ENCODE measurements around the gene RPL37A.

Gene RPL37A

DNA sequence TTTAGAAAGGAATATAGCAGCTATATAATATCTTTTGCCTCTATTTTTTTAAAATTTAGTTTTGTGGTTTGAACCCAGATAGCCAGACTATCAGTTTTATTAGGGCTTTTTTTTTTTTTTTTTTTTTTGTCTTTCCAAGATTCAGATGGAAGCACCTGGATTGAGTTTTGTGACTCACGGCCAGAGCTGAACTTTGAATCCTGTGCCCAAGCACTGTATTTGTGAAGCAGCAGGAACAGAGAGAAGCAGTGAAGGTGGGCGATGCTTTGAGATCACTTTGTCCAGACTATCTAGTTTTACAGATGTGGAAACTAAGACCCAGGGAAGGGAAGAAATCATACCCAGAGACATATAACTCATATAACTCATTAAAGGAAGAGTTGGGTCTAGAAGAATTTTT is 33.9 kb downstream of the RPL37A start:
- Histone ChIP-seq H3K79me2 (ENCODE audit: insufficient read depth, low read length) (no peaks in the 10 kb centered on the region), H3K36me3 (ENCODE audit: insufficient read depth, low read length) (no peaks in the 10 kb centered on the region), H3K4me3 (ENCODE audit: low read depth in 1 of 2, low read length in 2 of 2) (no peak overlapping the region), H3K4me2 (ENCODE audit: insufficient read depth, low read length) (no peak overlapping the region), H3K27ac (ENCODE audit: low read length) (no peak overlapping the region), H3K4me1 (ENCODE audit: insufficient read depth, low read length) (no peaks in the 10 kb centered on the region), H3K9ac (ENCODE audit: low read depth, low read length) (no peak overlapping the region), H3K27me3 (ENCODE audit: insufficient read depth, low read length, poor library complexity) (no peaks in the 10 kb centered on the region), H4K20me1 (ENCODE audit: insufficient read depth, low read length) (no peaks in the 10 kb centered on the region), H2AFZ (ENCODE audit: low read depth, low read length) (no peak overlapping the region), H3K9me3 (ENCODE audit: insufficient read depth, low read length, severe bottlenecking) (no peaks in the 10 kb centered on the region)
- TF ChIP-seq CTCF (IDR thresholded peaks at IDR 0.05; ENCODE audit: borderline replicate concordance, extremely low read depth, low read length, poor library complexity, severe bottlenecking) (no peak), EZH2 (IDR thresholded peaks at IDR 0.05; ENCODE audit: borderline replicate concordance, low read depth, low read length, severe bottlenecking) (no peak)
- ATAC-seq (ENCODE audit: insufficient read depth, low read depth) (no peak), DNase-seq (no peak)

GRCh38 chr2:216533609-216534008 is 35.0 kb downstream of the RPL37A start:
- ATAC-seq (ENCODE audit: insufficient read depth, low read depth): no peak
- H4K20me1 ChIP-seq (ENCODE audit: insufficient read depth, low read length): no peaks in the 10 kb centered on the region
- no peak for TF ChIP-seq CTCF (IDR thresholded peaks at IDR 0.05; ENCODE audit: borderline replicate concordance, extremely low read depth, low read length, poor library complexity, severe bottlenecking)
- TF ChIP-seq EZH2 (IDR thresholded peaks at IDR 0.05; ENCODE audit: borderline replicate concordance, low read depth, low read length, severe bottlenecking): no peak

DNA sequence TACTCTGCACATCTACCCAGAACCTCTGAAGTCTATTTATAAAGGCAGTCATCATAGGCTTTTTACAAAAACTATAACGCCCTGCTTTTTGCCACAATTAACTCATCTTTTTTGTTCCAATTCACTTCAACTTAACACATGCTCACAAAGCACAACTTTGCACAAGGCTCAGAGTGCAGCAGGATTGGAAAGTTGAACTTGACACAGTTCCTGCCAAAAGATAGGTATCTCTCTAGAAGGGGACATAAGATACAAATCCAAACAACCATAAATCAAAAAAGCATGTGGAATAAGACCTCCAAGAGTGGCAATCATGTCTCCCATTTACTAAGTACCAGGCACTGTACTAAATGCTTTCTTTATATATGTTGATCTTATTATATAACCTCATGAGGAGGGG is 36.2 kb downstream of the RPL37A start:
- TF ChIP-seq EZH2 (IDR thresholded peaks at IDR 0.05; ENCODE audit: borderline replicate concordance, low read depth, low read length, severe bottlenecking): no peak
- no peak for TF ChIP-seq CTCF (IDR thresholded peaks at IDR 0.05; ENCODE audit: borderline replicate concordance, extremely low read depth, low read length, poor library complexity, severe bottlenecking)
- Histone ChIP-seq H3K9me3 (ENCODE audit: insufficient read depth, low read length, severe bottlenecking) (no peaks in the 10 kb centered on the region), H4K20me1 (ENCODE audit: insufficient read depth, low read length) (no peaks in the 10 kb centered on the region), H3K4me3 (ENCODE audit: low read depth in 1 of 2, low read length in 2 of 2) (no peak overlapping the region), H3K4me2 (ENCODE audit: insufficient read depth, low read length) (no peak overlapping the region), H3K79me2 (ENCODE audit: insufficient read depth, low read length) (no peaks in the 10 kb centered on the region), H3K27me3 (ENCODE audit: insufficient read depth, low read length, poor library complexity) (no peaks in the 10 kb centered on the region), H3K4me1 (ENCODE audit: insufficient read depth, low read length) (no peaks in the 10 kb centered on the region; the same call in 1 of the 2 replicates), H3K9ac (ENCODE audit: low read depth, low read length) (no peak overlapping the region), H2AFZ (ENCODE audit: low read depth, low read length) (no peak overlapping the region), H3K27ac (ENCODE audit: low read length) (no peak overlapping the region), H3K36me3 (ENCODE audit: insufficient read depth, low read length) (no peaks in the 10 kb centered on the region)
- DNase-seq (no peak), ATAC-seq (ENCODE audit: insufficient read depth, low read depth) (no peak)

More at GRCh38 chr2:216533609-216534008, 35.0 kb downstream of the RPL37A start:
- Histone ChIP-seq H3K27ac (ENCODE audit: low read length) (no peak overlapping the region), H3K79me2 (ENCODE audit: insufficient read depth, low read length) (no peaks in the 10 kb centered on the region), H3K36me3 (ENCODE audit: insufficient read depth, low read length) (no peaks in the 10 kb centered on the region), H3K4me2 (ENCODE audit: insufficient read depth, low read length) (no peak overlapping the region), H3K4me3 (ENCODE audit: low read depth in 1 of 2, low read length in 2 of 2) (no peak overlapping the region), H3K27me3 (ENCODE audit: insufficient read depth, low read length, poor library complexity) (no peaks in the 10 kb centered on the region), H3K9me3 (ENCODE audit: insufficient read depth, low read length, severe bottlenecking) (no peaks in the 10 kb centered on the region), H3K4me1 (ENCODE audit: insufficient read depth, low read length) (no peaks in the 10 kb centered on the region), H2AFZ (ENCODE audit: low read depth, low read length) (no peak overlapping the region), H3K9ac (ENCODE audit: low read depth, low read length) (no peak overlapping the region)
- DNase-seq: no peak
